Suprapubic skin (tissue), 4 donors: ENCODE measurements around the gene FSTL4.

Experiments
- EP300 ChIP-seq: sonication (generic); formaldehyde crosslinking; IDR thresholded peaks from one replicate; pipeline ENCODE4 v1.6.1; 2017; ENCODE audit warnings: antibody characterized with exemption
- POLR2AphosphoS5 ChIP-seq, 3 donors: sonication (generic); formaldehyde crosslinking; IDR thresholded peaks; one replicate each; pipeline ENCODE4 v1.6.1; 2017; ENCODE audit warnings: antibody characterized with exemption in 3 of 3

DNA sequence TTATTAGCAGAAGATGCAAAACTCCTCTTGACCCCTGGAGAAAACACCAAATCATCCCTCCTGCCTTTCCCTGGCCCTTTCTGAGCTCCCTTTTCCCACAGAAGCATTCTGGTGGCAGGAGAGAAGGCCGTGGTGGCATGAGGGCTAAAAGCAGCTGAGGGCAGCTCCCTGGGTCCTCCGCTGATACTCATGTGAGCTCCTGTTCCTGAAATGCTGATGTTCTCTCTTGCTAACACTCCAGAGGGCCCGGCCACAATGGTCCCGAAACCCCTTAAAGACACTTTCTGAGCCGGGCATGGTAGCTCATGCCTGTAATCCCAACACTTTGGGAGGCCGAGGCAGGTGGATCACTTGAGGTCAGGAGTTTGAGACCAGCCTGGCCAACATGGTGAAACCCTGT, 377.4 kb downstream of the FSTL4 start:
- TF ChIP-seq POLR2AphosphoS5 (IDR thresholded peaks at IDR 0.05) (no peak), EP300 (no peak)
